DOHH2 (cell line): ENCODE measurements around the gene YIF1B.

ENCODE experiments used
- H3F3A ChIP-seq: fragments of 200-600 bp; sonication (generic), shearing (Covaris generic); 2 replicates; pipeline ENCODE4 v1.6.0; 2016; ENCODE audit warnings: antibody characterized with exemption, mild to moderate bottlenecking; ENCODE audit not compliant: control insufficient read depth, insufficient read depth
- H3K27ac ChIP-seq: fragments of 200-600 bp; sonication (generic); 2 replicates; pipeline ENCODE4 v1.5.1; 2014; ENCODE audit warnings: low read depth, mild to moderate bottlenecking, low read length, moderate library complexity
- H3K27me3 ChIP-seq: fragments of 200-600 bp; sonication (generic); 2 replicates; pipeline ENCODE4 v1.6.1; 2014; ENCODE audit warnings: mild to moderate bottlenecking, low read length, mixed read lengths; ENCODE audit not compliant: control insufficient read depth
- H3K36me3 ChIP-seq: fragments of 200-600 bp; sonication (generic); 2 replicates; pipeline ENCODE4 v1.6.1; 2014; ENCODE audit warnings: mild to moderate bottlenecking, low read length, moderate library complexity, mixed read lengths; ENCODE audit not compliant: control insufficient read depth
- H3K4me1 ChIP-seq: fragments of 200-600 bp; sonication (generic); 2 replicates; pipeline ENCODE4 v1.6.1; 2014; ENCODE audit warnings: mild to moderate bottlenecking, low read length, mixed read lengths; ENCODE audit not compliant: control insufficient read depth
- H3K4me2 ChIP-seq: fragments of 200-600 bp; sonication (generic); 2 replicates; pipeline ENCODE4 v1.6.0; 2014; ENCODE audit warnings: mild to moderate bottlenecking, low read length, moderate library complexity
- H3K4me3 ChIP-seq: fragments of 200-600 bp; sonication (generic); 2 replicates; pipeline ENCODE4 v1.5.1; 2014; ENCODE audit warnings: mild to moderate bottlenecking, low read length, mixed read lengths
- H3K79me2 ChIP-seq: fragments of 200-600 bp; sonication (generic); 2 replicates; pipeline ENCODE4 v1.6.1; 2014; ENCODE audit warnings: mild to moderate bottlenecking, low read length, mixed read lengths; ENCODE audit not compliant: control insufficient read depth
- H3K9me2 ChIP-seq: fragments of 200-600 bp; sonication (generic); replicated peaks from 2 replicates; pipeline ENCODE4 v1.6.1; 2014; ENCODE audit warnings: mild to moderate bottlenecking, low read length, mixed read lengths; ENCODE audit not compliant: control insufficient read depth
- H3K9me3 ChIP-seq: fragments of 200-600 bp; sonication (generic); 2 replicates; pipeline ENCODE4 v1.6.1; 2014; ENCODE audit warnings: antibody characterized with exemption, low read length, mixed read lengths; ENCODE audit not compliant: control insufficient read depth, insufficient read depth
- H4K20me1 ChIP-seq: fragments of 200-600 bp; sonication (generic); 2 replicates; pipeline ENCODE4 v1.6.0; 2014; ENCODE audit warnings: low read depth, mild to moderate bottlenecking, antibody characterized with exemption, low read length, moderate library complexity; ENCODE audit not compliant: control insufficient read depth, insufficient read depth
- CTCF ChIP-seq: fragments of 200-600 bp; sonication (generic); IDR thresholded peaks from one replicate; pipeline ENCODE4 v1.5.1; 2014; ENCODE audit warnings: antibody characterized with exemption, mild to moderate bottlenecking, low read depth, low read length; ENCODE audit not compliant: poor library complexity, severe bottlenecking
- EZH2phosphoT487 ChIP-seq: fragments of 200-600 bp; sonication (generic); IDR thresholded peaks from 2 replicates; pipeline ENCODE4 v1.6.1; 2017; ENCODE audit warnings: borderline replicate concordance, mild to moderate bottlenecking, antibody characterized with exemption, low read length, moderate library complexity, mixed read lengths

YIF1B gene

GRCh38 chr19:38335949-38336637 is 20.3 kb upstream of the YIF1B start:
- Histone ChIP-seq H3K79me2 (no peaks in the 10 kb centered on the region), H3F3A (peaks cover 3% of the 10 kb centered on the region; the same call in 1 of the 2 replicates), H4K20me1 (no peaks in the 10 kb centered on the region), H3K27me3 (no peaks in the 10 kb centered on the region), H3K9me2 (no peaks in the 10 kb centered on the region), H3K9me3 (no peaks in the 10 kb centered on the region), H3K4me2 (peak overlapping the region; percentile 97), H3K36me3 (no peaks in the 10 kb centered on the region), H3K4me3 (peak overlapping the region; percentile 90), H3K4me1 (peaks cover 8% of the 10 kb centered on the region), H3K27ac (peak overlapping the region; percentile 78)
- TF ChIP-seq CTCF (no peak), EZH2phosphoT487 (no peak)

GRCh38 chr19:38333245-38333644 is 17.5 kb upstream of the YIF1B start:
- Histone ChIP-seq H3K4me1 (peaks cover 8% of the 10 kb centered on the region), H3K4me3 (no peak overlapping the region), H3F3A (peaks cover 3% of the 10 kb centered on the region; the same call in 1 of the 2 replicates), H3K27me3 (no peaks in the 10 kb centered on the region), H3K36me3 (no peaks in the 10 kb centered on the region), H4K20me1 (no peaks in the 10 kb centered on the region), H3K9me2 (no peaks in the 10 kb centered on the region), H3K4me2 (no peak overlapping the region), H3K9me3 (no peaks in the 10 kb centered on the region), H3K27ac (no peak overlapping the region), H3K79me2 (no peaks in the 10 kb centered on the region)
- TF ChIP-seq EZH2phosphoT487 (no peak), CTCF (no peak)

GRCh38 chr19:38331728-38332127 is 16.0 kb upstream of the YIF1B start:
- Histone ChIP-seq H3K27ac (no peak overlapping the region), H4K20me1 (no peaks in the 10 kb centered on the region), H3K79me2 (no peaks in the 10 kb centered on the region), H3K4me1 (peaks cover 3% of the 10 kb centered on the region; the same call in 1 of the 2 replicates), H3K36me3 (peaks cover 3% of the 10 kb centered on the region; the same call in 1 of the 2 replicates), H3F3A (peaks cover 3% of the 10 kb centered on the region; the same call in 1 of the 2 replicates), H3K4me2 (no peak overlapping the region), H3K27me3 (no peaks in the 10 kb centered on the region), H3K4me3 (no peak overlapping the region), H3K9me2 (no peaks in the 10 kb centered on the region), H3K9me3 (no peaks in the 10 kb centered on the region)
- TF ChIP-seq EZH2phosphoT487 (no peak), CTCF (no peak)
